Lung (tissue), 12 donors: ENCODE measurements around the gene TRAPPC2. TPM values are rescaled to one million over a fixed set of nuclear protein-coding genes. Genes with fewer than 3 reads are reported as not detected.

Source experiments
- ATAC-seq: fragments of 200-7000 bp; cut with Tn5 transposase; one replicate; pipeline ENCODE4 v1.9.1; 2020; ENCODE audit warnings: moderate number of reproducible peaks; ENCODE audit not compliant: insufficient read depth, low FRiP score
- DNase-seq, 3 donors: peaks; one replicate each; pipeline ENCODE4 v3.0.0-alpha.2; 2013 to 2017
- H3K27ac ChIP-seq, 2 donors: one replicate each; pipeline ENCODE4 v1.5.1; 2013; ENCODE audit warnings: mild to moderate bottlenecking in 2 of 2, moderate library complexity in 2 of 2, control low read depth in 1 of 2, inconsistent platforms in 1 of 2, low read depth in 1 of 2, low read length in 1 of 2
- H3K27me3 ChIP-seq, 3 donors: one replicate each; pipeline ENCODE4 v1.5.1; 2013; ENCODE audit warnings: low read length in 2 of 3; ENCODE audit not compliant: control insufficient read depth in 3 of 3, insufficient read depth in 3 of 3
- H3K36me3 ChIP-seq, 4 donors: one replicate each; pipeline ENCODE4 v1.5.1; 2013; ENCODE audit warnings: low read length in 4 of 4, mild to moderate bottlenecking in 1 of 4, moderate library complexity in 1 of 4; ENCODE audit not compliant: control insufficient read depth in 4 of 4, insufficient read depth in 4 of 4
- H3K4me1 ChIP-seq, 5 donors: one replicate each; pipeline ENCODE4 v1.5.1; 2013; ENCODE audit warnings: low read length in 5 of 5, mild to moderate bottlenecking in 2 of 5, moderate library complexity in 1 of 5; ENCODE audit not compliant: control insufficient read depth in 5 of 5, insufficient read depth in 5 of 5
- H3K4me3 ChIP-seq: one replicate; pipeline ENCODE4 v1.5.1; 2013; ENCODE audit warnings: mild to moderate bottlenecking, control low read depth, moderate library complexity
- H3K9ac ChIP-seq, 2 donors: one replicate each; pipeline ENCODE4 v1.5.1; 2013; ENCODE audit warnings: low read length in 2 of 2, control low read depth in 1 of 2; ENCODE audit not compliant: insufficient read depth in 1 of 2
- H3K9me3 ChIP-seq, 4 donors: one replicate each; pipeline ENCODE4 v1.5.1; 2013; ENCODE audit warnings: low read length in 3 of 4, mild to moderate bottlenecking in 1 of 4, moderate library complexity in 1 of 4; ENCODE audit not compliant: control insufficient read depth in 4 of 4, insufficient read depth in 3 of 4
- CTCF ChIP-seq: IDR thresholded peaks from 2 replicates; pipeline ENCODE4 v1.5.1; 2012; ENCODE audit warnings: mild to moderate bottlenecking; ENCODE audit errors: control extremely low read depth, extremely low read depth
- WGBS, 2 donors: extraction: QIAGEN DNeasy Blood & Tissue Kit; methylation state at CpG; one replicate each; pipeline ENCODE4 v1.1.7; 2013; 5-methylcytosine and 5-hydroxymethylcytosine counted together
- polyA plus RNA-seq, 2 donors: library from polyadenylated mRNA; stranded (reverse); fragments of 200-250 nt; gene quantifications; one replicate each; pipeline ENCODE4 v1.2.1, GENCODE V29; 2013
- total RNA-seq, 2 donors: library from RNA; depleted of rRNA in 1 of 2; stranded (reverse); fragments of >200 nt in 1 of 2; gene quantifications; one replicate each; pipeline ENCODE4 v1.2.1, GENCODE V29; 2014 to 2021
- donor health status: control.
- donor health status: control.
- donor health status: Bipolar disorder and iron deficiency.
- donor health status: healthy.
- donor health status: DM: yes; HTN: yes; CAD: no.

TRAPPC2 gene
- total and polyA plus RNA-seq, 4 donors: 4.7 to 32.6 (median 10.5) TPM

- WGBS, 2 donors: 69 to 72% methylated on average over 3 of the region's 3 CpGs
These were observed 67.6 kb downstream of the TRAPPC2 start for GRCh38 chrX:13666836-13667235.

GRCh38 chrX:13664020-13664419, 70.4 kb downstream of the TRAPPC2 start:
- 75 to 76% methylated on average over 3 of the region's 3 CpGs for WGBS, 2 donors
- peak overlapping the region in 1 of 2 donors; percentile 53 for H3K27ac ChIP-seq
- no peak for ATAC-seq

More at GRCh38 chrX:13666836-13667235, 67.6 kb downstream of the TRAPPC2 start:
- Histone ChIP-seq H3K9ac (no peak overlapping the region), H3K27me3 (peaks cover 2 to 36% (median 27%) of the 10 kb centered on the region in 3 donors), H3K9me3 (no peaks in the 10 kb centered on the region), H3K4me1 (peaks cover 0 to 5% (median 0%) of the 10 kb centered on the region in 5 donors), H3K36me3 (peaks cover 0 to 5% (median 1%) of the 10 kb centered on the region in 4 donors), H3K4me3 (no peak overlapping the region), H3K27ac (no peak overlapping the region)
- DNase-seq (peak in 1 of 3 donors; percentile 14), ATAC-seq (no peak)
- no peak for TF ChIP-seq CTCF

GRCh38 chrX:13662355-13662791, 72.0 kb downstream of the TRAPPC2 start:
- Histone ChIP-seq H3K27me3 (peaks cover 0 to 41% (median 40%) of the 10 kb centered on the region in 3 donors), H3K36me3 (peaks cover 0 to 5% (median 1%) of the 10 kb centered on the region in 4 donors), H3K4me3 (no peak overlapping the region), H3K9me3 (no peaks in the 10 kb centered on the region), H3K27ac (no peak overlapping the region), H3K4me1 (peaks cover 0 to 5% (median 0%) of the 10 kb centered on the region in 5 donors), H3K9ac (no peak overlapping the region)
- 66 to 78% methylated on average over 6 of the region's 6 CpGs for WGBS, 2 donors
- no peak for TF ChIP-seq CTCF
- DNase-seq (no peak), ATAC-seq (no peak)

More at GRCh38 chrX:13664020-13664419, 70.4 kb downstream of the TRAPPC2 start:
- H3K4me3 ChIP-seq: no peak overlapping the region
- H3K9ac ChIP-seq: no peak overlapping the region
- no peak for DNase-seq
- H3K4me1 ChIP-seq: peaks cover 0 to 5% (median 0%) of the 10 kb centered on the region in 5 donors
- H3K9me3 ChIP-seq: no peaks in the 10 kb centered on the region
- no peak for TF ChIP-seq CTCF
- H3K27me3 ChIP-seq: peaks cover 2 to 45% (median 39%) of the 10 kb centered on the region in 3 donors
- H3K36me3 ChIP-seq: peaks cover 0 to 5% (median 1%) of the 10 kb centered on the region in 4 donors

Other genes starting within 250 kb of the TRAPPC2 start
- gene EGFL6, start 165.0 kb downstream of the TRAPPC2 start, total RNA-seq: 10 to 100 TPM in 1 of 2 donors, 1 to 10 TPM in 1; 6.3 to 58.7 TPM
- gene EGFL6, start 165.0 kb downstream of the TRAPPC2 start, polyA plus RNA-seq: 10 to 100 TPM in 1 of 2 donors, 1 to 10 TPM in 1; 5.4 to 22.3 TPM
- gene TCEANC, start 81.5 kb downstream of the TRAPPC2 start, total RNA-seq: 1 to 10 TPM; 3.2 to 6.7 TPM
- 1 to 10 TPM in 1 of 2 donors, under 1 TPM in 1; 0.94 to 2.2 TPM for gene TCEANC, start 81.5 kb downstream of the TRAPPC2 start, polyA plus RNA-seq
- gene RAB9A, start 45.5 kb downstream of the TRAPPC2 start, total RNA-seq: 10 to 100 TPM; 21.2 to 38.4 TPM
- gene RAB9A, start 45.5 kb downstream of the TRAPPC2 start, polyA plus RNA-seq: 10 to 100 TPM; 21.9 to 23.6 TPM
- 10 to 100 TPM; 21.0 to 48.2 TPM for gene OFD1, start 128 bp upstream of the TRAPPC2 start, total RNA-seq
- 10 to 100 TPM; 10.3 to 65.8 TPM for gene OFD1, start 128 bp upstream of the TRAPPC2 start, polyA plus RNA-seq
- gene GPM6B, start 82.5 kb upstream of the TRAPPC2 start, total RNA-seq: 10 to 100 TPM; 13.4 to 18.0 TPM
- gene GPM6B, start 82.5 kb upstream of the TRAPPC2 start, polyA plus RNA-seq: 1 to 10 TPM; 3.9 to 5.5 TPM